GM20431 (cell line): Measurements from ENCODE around the gene MTUS2.

Experiments
- in situ Hi-C: fragments of 300-500 bp; cut with MseI, MboI; formaldehyde crosslinking; loops from one replicate; pipeline ENCODE4 v1.15.0; 2020; ENCODE audit warnings: low sequenced_read_pairs; ENCODE audit not compliant: unreplicated experiment

MTUS2 gene

GRCh38 chr13:29008296-29008695, 188.2 kb downstream of the MTUS2 start:
- in situ Hi-C loops: no loop called here

- in situ Hi-C loops: no loop called here
Measured at GRCh38 chr13:29020314-29020713, 200.2 kb downstream of the MTUS2 start.

- in situ Hi-C loops: no loop called here
Measured at GRCh38 chr13:29021311-29021710, 201.2 kb downstream of the MTUS2 start.

GRCh38 chr13:29021717-29022116, 201.6 kb downstream of the MTUS2 start:
- in situ Hi-C loops: no loop called here

DNA sequence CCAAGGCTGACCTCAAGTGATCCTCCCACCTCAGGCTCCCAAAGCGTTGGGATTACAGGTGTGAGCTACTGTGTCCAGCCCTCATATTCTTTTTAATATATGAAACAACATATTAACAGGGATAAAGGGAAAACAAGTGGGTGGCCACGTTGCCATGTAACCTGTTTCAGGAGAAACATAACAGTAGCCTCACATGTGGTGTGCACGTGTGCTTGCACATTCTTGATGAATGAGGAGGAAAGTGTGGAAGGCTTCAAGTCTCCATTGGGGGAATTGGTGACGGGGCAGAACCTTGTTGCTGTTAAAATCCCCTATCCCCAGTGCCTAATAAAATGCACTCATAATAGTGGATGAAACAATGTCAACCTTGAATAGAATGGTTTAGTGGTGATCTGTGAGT, 202.3 kb downstream of the MTUS2 start:
- in situ Hi-C loops: no loop called here

GRCh38 chr13:29022968-29023367, 202.8 kb downstream of the MTUS2 start:
- in situ Hi-C loops: no loop called here

DNA sequence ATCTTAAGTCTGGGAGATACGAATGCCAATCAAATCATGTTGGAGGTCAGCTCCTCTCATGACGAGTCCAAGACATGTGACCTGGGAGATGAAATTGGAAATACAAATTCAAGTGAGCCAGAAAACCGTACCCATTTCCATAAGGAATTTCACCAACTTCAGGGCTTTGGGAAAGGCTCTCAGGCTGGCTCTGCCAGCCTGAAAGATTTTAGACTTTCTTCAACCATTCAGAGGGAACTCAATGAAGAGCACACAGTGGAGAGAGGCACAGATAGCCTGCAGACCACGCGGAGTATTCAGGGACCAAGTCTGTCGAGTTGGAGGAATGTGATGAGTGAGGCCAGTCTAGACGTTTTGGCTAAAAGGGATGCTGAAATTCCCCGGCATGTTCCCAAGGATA, 204.6 kb downstream of the MTUS2 start:
- in situ Hi-C loops: no loop called here

DNA sequence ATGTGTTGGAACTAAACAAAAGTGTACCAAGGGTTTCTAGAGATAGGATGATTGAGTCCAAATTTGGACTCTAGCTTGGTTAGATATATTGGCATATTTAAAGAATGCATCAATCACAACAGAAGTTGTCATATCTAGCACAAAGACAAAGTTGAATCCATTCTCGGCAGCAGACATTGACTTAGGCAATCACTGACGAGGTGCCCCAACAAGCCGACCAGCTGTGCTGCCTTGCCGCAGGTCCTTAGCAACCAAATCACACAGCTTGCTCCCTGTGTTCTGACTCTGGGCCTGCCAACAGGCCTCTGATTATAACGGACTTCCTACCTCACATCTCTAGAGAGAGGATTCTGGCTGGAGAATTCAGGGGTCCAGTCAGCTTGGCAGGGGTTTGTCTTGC, 208.7 kb downstream of the MTUS2 start:
- in situ Hi-C loops: no loop called here

GRCh38 chr13:29038700-29039099, 218.6 kb downstream of the MTUS2 start:
- in situ Hi-C loops: no loop called here

GRCh38 chr13:29039212-29039611, 219.1 kb downstream of the MTUS2 start:
- in situ Hi-C loops: no loop called here

DNA sequence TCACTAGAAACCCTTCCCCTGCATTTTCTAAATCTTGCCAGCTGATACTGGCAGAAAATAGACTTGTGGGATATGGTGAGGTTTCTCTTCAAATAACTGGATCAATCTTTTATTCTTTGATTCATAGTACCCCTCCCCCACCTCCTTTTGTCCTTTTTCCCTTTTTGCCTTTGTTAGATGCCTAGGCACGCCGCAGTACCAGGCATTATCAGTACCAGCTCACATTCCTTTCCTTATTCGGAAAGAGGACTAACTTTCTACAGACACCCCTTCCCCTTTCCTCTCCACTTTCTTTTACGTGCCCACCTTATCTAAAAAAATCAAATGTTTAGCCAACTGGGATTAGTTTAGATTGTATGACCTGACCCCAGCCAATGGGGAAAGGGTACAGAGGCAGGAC, 226.4 kb downstream of the MTUS2 start:
- in situ Hi-C loops: no loop called here

- in situ Hi-C loops: no loop called here
Measured at GRCh38 chr13:29049524-29049923, 229.4 kb downstream of the MTUS2 start.

DNA sequence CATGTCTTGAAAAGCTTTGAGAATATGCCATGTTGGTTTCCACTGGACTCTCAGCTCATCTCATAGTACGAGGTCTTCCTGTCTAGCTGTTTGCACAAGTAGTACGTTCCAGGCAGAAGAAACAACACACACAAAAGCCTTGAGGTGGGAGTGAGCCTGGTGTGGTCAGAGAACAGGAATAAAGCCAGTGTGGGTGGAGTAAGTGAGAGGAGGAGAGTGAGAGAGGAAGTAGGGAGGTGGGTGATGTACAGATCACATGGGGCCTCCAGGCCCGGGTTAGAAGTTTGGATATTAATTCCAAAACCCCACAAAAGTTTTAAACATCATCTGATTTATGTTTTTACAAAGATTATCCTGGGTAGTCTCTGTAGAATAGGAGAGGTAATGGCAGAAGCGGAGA, 230.6 kb downstream of the MTUS2 start:
- in situ Hi-C loops: no loop called here

- in situ Hi-C loops: no loop called here
Measured at GRCh38 chr13:29059800-29060199, 239.7 kb downstream of the MTUS2 start.

DNA sequence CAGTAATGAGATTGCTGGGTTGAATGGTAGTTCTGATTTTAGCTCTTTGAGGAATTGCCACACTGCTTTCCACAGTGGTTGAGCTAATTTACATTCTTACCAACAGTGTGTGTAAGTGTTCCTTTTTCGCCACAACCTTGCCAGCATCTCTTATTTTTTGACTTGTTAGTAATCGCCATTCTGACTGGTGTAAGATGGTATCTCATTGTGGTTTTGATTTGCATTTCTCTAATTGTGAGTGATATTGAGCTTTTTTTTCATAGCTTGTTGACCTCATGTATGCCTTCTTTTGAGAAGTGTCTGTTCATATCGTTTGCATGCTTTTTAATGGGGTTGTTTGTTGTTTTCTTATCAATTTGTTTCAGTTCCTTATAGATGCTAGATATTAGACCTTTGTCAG, 245.0 kb downstream of the MTUS2 start:
- in situ Hi-C loops: no loop called here

GRCh38 chr13:29067306-29067945, 247.3 kb downstream of the MTUS2 start:
- in situ Hi-C loops: no loop called here

DNA sequence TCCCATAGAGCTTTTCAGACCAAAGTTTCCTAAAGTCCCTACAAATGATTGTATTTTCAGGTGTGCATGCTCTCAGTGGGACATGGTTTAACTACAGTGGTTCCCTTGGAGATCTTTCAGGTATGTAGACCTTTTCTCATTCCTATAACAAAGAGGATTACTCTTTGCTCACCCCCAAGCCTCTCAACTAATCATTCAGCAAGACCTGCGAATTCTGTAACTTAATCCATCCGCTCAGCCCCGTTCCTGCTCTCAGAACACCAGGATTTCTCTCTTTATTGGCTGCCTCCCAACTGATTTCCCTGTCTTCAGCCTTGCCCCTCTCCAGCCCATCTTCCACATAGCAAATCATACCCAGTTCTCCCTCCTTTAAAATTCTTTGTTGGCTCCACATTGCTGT, 253.6 kb downstream of the MTUS2 start:
- in situ Hi-C loops: no loop called here

- in situ Hi-C loops: loop anchor here (25.0 kb wide), 1 partner anchor 285 kb away; no protein-coding TSS in a partner anchor
Measured at GRCh38 chr13:29077051-29077813, 257.1 kb downstream of the MTUS2 start.

DNA sequence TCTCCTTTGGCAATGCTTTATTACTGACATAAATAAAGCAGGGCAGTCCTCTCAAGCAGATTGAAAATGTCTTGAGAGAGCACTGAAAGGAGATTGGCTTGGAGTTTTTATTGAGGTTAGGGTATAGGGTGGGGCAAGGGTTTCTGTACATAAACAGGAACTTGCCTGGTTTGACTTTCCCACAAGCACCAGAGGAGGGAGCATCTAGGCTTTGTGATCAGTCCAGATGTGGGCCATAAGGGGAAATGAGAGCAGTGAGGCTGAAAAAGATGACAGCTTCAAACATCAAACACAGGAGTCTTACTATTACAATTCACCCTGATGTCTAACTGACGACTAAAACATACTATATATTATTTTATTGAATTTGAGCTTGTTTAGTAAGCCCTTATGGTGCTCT, 260.9 kb downstream of the MTUS2 start:
- in situ Hi-C loops: loop anchor here (25.0 kb wide), 1 partner anchor 281 kb away; no protein-coding TSS in a partner anchor

DNA sequence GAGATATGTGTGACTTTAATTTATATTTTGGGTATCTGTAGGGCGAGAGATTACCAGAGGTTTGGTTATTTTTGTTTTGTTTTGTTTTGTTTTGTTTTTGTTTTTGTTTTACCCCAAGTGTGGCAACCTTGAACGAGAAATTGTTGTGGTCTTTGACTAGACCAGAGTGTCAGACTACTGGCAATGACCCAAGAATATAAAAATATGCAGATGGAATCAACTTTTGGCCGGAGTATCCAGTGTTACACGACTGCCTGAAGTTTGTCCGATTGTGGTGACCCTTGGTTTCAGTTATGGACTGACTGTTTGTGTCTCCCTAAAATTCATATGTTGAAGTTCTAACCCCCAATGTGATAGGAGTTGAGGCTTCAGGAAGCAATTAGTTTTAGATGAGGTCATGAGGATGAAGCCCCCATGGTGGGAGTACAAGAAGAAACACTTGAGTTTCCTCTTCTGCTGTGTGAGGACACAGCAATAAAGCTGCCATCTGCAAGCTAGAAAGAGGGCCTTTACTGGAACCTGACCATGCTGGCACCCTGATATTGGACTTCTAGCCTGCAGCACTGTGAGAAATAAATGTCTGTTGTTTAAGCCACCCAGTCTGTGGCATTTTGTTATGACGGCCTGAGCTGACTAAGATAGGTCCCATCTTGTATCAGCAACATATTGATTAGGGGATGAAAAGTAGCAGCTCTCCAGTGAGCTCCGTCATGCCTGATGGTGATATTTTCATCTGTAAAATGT, 261.7 kb downstream of the MTUS2 start:
- in situ Hi-C loops: loop anchor here (25.0 kb wide), 1 partner anchor 280 kb away; no protein-coding TSS in a partner anchor
